Stimulated activated CD4-positive, alpha-beta T cell treated with anti-CD3 and anti-CD28 coated beads, Interleukin-1b, Interleukin-23, amount 100 ng/mL, for 1 hour (primary cell): ENCODE data around the gene ABCB9.
"Not testable (repeated sequence)": the region's sequence is repeated elsewhere in the genome, so short reads cannot be mapped to it uniquely, and the experiment has no call there.

Experiments used
- DNase-seq, 2 donors: peaks; one replicate each; pipeline ENCODE4 v3.0.0-alpha.2; 2020; ENCODE audit warnings: low read depth in 2 of 2

ABCB9 gene

DNA sequence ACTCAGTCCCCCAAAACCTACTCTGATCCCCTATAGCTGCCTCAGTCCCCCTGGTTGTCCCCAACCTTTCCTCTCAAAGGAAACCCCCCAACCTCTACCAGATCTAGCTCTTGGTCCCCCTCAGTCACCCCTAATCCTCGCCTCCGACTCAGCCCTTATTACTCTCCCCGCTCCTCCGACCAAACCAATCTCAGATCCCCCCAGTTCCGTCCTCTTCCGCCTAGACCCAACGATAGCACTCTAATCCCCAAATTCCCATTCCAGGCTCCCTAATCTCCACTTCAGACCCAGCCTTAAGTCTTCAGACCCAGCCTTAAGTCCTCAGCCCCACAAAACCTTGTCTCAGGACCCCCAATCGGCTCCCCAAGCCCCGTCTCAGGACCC, 71.0 kb downstream of the ABCB9 start:
- no peak for DNase-seq

GRCh38 chr12:122894193-122895121, 71.8 kb downstream of the ABCB9 start:
- DNase-seq: no peak

GRCh38 chr12:122893208-122894153, 72.8 kb downstream of the ABCB9 start:
- no peak for DNase-seq

GRCh38 chr12:122892724-122893123, 73.5 kb downstream of the ABCB9 start:
- DNase-seq: not testable (repeated sequence)

- no peak for DNase-seq
These were observed 74.4 kb downstream of the ABCB9 start for GRCh38 chr12:122891661-122892525.

DNA sequence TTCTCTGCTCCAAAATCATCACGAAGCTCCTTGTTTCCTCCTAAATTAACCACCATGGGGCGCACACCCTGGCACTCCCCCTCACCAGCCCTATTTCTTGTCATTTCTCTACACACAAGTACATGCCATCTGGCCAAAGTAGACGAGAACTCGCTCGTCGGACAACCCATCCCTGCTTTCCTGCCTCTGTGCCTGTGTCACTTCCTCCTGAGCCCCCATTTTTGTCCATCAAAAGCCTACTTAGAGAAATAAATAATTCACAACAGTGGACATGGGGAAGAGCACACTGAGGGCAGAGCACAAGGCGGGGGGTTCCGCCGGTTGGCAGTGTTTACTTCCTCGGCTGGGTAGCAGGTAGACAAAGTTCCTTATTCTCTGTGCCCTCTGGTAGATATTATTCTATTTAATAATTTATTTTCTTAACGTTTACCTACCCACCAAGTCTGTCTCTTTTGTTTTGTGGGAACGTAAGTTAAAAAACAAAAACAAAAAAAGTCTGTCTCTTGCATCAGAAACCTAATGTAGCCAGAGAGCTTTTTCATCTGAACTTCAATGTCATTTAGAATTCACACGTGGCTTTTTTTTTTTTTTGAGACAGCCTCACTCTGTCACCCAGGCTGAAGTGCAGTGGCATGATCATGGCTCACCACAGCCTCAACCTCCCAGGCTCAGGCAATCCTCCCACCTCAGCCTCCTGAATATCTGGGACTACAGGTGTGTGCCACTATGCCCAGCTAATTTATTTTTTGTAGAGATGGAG, 76.3 kb downstream of the ABCB9 start:
- DNase-seq: no peak

DNA sequence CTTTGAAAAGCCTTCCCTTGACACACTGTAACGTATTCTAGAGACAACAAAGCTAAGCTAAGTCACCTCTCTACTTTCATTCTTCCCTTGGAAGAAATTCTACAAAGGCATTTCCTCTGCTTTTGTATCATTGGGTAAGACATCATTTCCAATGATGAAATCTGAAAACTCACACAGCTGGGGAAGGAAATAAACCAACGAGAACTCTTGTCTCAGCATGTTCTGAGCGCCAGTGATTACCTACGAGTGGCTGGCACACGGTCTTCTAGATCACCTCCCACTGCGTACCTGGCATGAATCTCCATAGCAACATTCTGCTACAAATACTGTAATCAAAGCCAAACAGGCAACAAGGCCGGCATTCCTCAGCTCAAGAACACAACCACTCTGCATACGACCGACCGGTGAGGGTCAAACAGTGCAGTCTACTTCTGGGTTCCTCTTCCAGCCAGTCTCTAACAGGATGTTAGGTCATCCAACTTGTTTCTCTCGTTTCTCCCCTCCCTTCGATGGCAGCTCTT, 78.0 kb downstream of the ABCB9 start:
- no peak for DNase-seq

DNA sequence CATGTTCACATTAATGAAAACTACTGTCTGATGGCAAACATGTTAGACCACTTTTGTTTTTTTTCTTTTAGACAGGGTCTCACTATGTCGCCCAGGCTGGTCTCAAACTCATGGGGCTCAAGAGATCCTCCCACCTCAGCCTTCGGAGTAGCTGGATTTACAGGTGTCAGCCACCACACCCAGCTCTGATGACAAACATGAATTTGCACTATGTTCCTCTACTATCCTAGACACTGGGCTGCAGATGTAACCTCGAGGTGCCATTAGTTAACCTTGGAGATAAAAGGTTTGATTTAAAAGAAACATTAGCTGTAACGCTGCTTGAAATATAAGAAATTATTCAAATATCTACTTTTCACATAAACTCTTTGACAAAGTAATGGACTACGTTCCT, 78.4 kb downstream of the ABCB9 start:
- DNase-seq: no peak

DNA sequence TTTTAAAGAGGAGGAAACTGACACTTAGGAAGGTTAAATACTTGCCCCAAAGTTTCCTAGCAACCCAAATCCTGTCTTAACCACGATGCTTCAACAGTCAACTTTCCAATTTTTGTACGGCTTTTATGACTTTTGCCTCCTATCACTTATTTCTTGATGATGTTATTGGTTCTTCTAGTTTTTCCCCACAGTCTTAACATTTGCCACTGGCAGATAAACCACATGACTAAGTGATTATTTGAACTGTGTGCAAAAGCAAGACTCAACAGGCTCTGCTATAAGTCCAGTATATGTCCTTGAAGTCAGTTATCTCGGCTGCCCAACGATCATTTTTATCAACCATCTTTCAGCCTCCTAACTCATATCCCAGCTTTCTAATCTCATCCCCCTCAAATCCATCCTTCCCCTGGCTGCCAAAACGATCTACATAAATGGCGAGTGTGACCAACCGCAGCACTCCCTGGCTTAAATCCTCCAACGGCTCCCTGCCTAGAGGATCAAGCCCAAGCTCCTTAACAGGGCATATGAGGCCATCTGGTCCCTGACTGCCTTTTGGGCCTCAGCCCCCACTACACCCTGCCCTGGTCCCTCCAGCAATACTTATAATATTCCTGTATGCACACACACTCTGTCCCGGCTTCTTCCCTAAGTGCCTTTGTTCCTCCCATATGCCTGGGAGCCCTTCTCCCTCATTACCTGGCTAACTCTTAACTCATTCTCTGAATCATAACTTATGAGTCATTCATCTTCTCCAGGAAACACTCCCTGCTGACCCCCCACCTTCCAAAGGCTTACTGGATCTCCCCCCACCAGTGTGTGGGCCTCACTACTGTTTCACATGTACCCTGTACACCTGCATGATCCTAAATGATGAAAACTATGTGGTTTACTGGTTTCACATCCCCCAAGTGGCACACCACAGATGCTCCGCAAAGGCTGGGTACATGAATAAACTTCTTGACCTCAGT, 79.1 kb downstream of the ABCB9 start:
- DNase-seq: no peak

GRCh38 chr12:122886161-122886560, 80.1 kb downstream of the ABCB9 start:
- DNase-seq: no peak

GRCh38 chr12:122884860-122885259, 81.4 kb downstream of the ABCB9 start:
- DNase-seq: no peak

- no peak for DNase-seq
These were observed 82.0 kb downstream of the ABCB9 start for GRCh38 chr12:122884091-122884826.

- DNase-seq: no peak
These were observed 83.2 kb downstream of the ABCB9 start for GRCh38 chr12:122882908-122883558.

- no peak for DNase-seq
These were observed 85.6 kb downstream of the ABCB9 start for GRCh38 chr12:122880668-122881067.

DNA sequence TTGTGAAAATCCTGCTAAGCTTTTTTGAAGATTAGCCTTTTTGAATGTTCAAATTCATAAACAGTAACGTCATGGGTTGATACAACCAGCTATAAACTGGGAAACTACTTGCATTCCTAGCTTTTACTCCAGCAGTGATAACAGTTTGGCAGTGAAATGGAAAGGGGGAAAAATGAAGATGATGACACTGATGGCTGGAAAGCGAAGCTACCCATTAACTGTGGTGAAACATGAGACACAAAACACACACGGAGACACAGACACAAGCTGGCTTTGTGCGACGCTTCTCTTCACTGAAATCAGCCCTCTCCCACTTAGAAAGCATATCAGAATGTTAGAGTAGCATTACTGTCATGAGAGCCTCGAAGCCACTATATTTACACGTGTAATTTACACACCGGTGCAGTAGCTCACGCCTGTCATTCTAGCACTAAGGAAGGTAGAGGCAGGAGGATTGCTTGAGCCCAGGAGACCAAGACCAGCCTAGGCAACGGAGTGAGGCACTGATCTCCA, 86.1 kb downstream of the ABCB9 start:
- no peak for DNase-seq
